Glutamatergic neuron (in vitro differentiated cells): Measurements from ENCODE around the gene MAML1. TPM values are rescaled to one million over a fixed set of nuclear protein-coding genes. Genes with fewer than 3 reads are reported as not detected.

Experiments used
- DNase-seq: peaks from one replicate; pipeline ENCODE4 v3.0.0; 2022
- H3K27ac Mint-ChIP-seq: one replicate; pipeline ENCODE4 v1.8.0; 2020; ENCODE audit warnings: mild to moderate bottlenecking, mixed read lengths, inconsistent platforms; ENCODE audit not compliant: unreplicated experiment
- H3K27me3 Mint-ChIP-seq: one replicate; pipeline ENCODE4 v1.8.0; 2020; ENCODE audit warnings: mild to moderate bottlenecking, moderate library complexity, mixed read lengths, inconsistent platforms; ENCODE audit not compliant: unreplicated experiment
- H3K36me3 Mint-ChIP-seq: one replicate; pipeline ENCODE4 v1.8.0; 2020; ENCODE audit warnings: mild to moderate bottlenecking, mixed read lengths, inconsistent platforms; ENCODE audit not compliant: unreplicated experiment
- H3K4me1 Mint-ChIP-seq: one replicate; pipeline ENCODE4 v1.8.0; 2020; ENCODE audit warnings: mild to moderate bottlenecking, low read depth, mixed read lengths, inconsistent platforms; ENCODE audit not compliant: unreplicated experiment
- H3K4me3 Mint-ChIP-seq: one replicate; pipeline ENCODE4 v1.8.0; 2020; ENCODE audit warnings: mild to moderate bottlenecking, mixed read lengths, inconsistent platforms; ENCODE audit not compliant: unreplicated experiment
- H3K9me3 Mint-ChIP-seq: one replicate; pipeline ENCODE4 v1.8.0; 2020; ENCODE audit warnings: mild to moderate bottlenecking, moderate library complexity, mixed read lengths, inconsistent platforms; ENCODE audit not compliant: unreplicated experiment
- total RNA-seq: library from RNA; stranded (reverse); fragmentation: NEBNext Ultra II Directional; extraction: Animal tissue kit (Norgen Biotek cat#: 25700); gene quantifications from one replicate; pipeline ENCODE4 v1.2.1, GENCODE V29; 2021; ENCODE audit not compliant: unreplicated experiment
- TF ChIP-seq, protein P1 (sequence below): fragments of 200-600 bp; sonication (generic); IDR thresholded peaks from one replicate; pipeline ENCODE4 v1.5.0; 2021; ENCODE audit not compliant: partially characterized antibody, unreplicated experiment

MAML1 gene
- total RNA-seq, 1 donor from 2014 or later, result 30.0 TPM

DNA sequence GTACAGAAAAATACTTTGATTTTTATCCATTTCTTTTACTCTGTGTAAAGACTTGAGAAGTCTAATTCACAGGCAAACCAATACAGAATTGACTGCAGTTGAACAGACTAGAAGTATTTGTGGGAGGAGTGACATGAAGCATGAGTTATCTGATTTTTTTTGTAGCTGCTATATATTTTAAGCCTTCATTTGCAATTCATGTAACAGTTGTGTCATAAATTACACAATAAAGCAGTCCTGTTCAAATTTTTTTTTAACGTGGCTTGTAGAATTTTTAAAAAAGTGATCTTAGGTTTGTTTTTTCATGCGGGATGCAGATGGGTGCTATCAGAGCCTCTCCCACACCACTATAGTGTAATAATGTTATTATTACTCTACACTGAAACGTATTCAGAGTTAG lies 2.9 kb upstream of the MAML1 start:
- TF ChIP-seq, protein P1, sequence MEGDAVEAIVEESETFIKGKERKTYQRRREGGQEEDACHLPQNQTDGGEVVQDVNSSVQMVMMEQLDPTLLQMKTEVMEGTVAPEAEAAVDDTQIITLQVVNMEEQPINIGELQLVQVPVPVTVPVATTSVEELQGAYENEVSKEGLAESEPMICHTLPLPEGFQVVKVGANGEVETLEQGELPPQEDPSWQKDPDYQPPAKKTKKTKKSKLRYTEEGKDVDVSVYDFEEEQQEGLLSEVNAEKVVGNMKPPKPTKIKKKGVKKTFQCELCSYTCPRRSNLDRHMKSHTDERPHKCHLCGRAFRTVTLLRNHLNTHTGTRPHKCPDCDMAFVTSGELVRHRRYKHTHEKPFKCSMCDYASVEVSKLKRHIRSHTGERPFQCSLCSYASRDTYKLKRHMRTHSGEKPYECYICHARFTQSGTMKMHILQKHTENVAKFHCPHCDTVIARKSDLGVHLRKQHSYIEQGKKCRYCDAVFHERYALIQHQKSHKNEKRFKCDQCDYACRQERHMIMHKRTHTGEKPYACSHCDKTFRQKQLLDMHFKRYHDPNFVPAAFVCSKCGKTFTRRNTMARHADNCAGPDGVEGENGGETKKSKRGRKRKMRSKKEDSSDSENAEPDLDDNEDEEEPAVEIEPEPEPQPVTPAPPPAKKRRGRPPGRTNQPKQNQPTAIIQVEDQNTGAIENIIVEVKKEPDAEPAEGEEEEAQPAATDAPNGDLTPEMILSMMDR, result no peak
- Mint-ChIP-seq H3K9me3 (peaks cover 3% of the 10 kb centered on the region), H3K27ac (no peak overlapping the region), H3K4me3 (no peak overlapping the region), H3K27me3 (peaks cover 3% of the 10 kb centered on the region), H3K36me3 (no peaks in the 10 kb centered on the region), H3K4me1 (peaks cover 5% of the 10 kb centered on the region)
- DNase-seq, result no peak

DNA sequence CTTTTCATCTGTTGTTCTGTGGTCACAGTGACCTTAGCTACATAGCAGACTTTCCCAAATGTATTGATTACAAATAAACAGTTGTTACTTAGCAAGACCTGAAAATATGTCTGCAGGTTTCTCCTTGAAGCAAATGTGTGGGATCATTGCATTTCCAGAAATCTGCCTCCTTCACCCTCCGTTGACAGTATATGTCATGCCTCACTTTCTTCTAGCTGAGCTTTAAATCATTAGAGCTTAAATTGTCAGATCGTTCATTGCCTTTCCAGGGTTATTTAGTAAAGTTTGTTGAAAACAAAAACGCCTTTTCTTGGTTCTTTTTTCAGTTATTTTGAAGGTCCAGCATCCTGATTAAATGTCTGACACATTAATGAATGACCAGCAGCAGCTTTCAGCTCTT lies 2.3 kb upstream of the MAML1 start:
- peaks cover 5% of the 10 kb centered on the region for H3K4me1 Mint-ChIP-seq
- DNase-seq, result no peak
- H3K27ac Mint-ChIP-seq, result no peak overlapping the region
- no peak overlapping the region for H3K4me3 Mint-ChIP-seq
- no peaks in the 10 kb centered on the region for H3K36me3 Mint-ChIP-seq
- TF ChIP-seq, protein P1, result no peak
- H3K27me3 Mint-ChIP-seq, result peaks cover 3% of the 10 kb centered on the region
- H3K9me3 Mint-ChIP-seq, result peaks cover 3% of the 10 kb centered on the region

GRCh38 chr5:179730852-179731251 lies 1.8 kb upstream of the MAML1 start:
- Mint-ChIP-seq H3K9me3 (peaks cover 3% of the 10 kb centered on the region), H3K36me3 (no peaks in the 10 kb centered on the region), H3K27ac (peak overlapping the region; percentile 18), H3K4me3 (no peak overlapping the region), H3K27me3 (peaks cover 3% of the 10 kb centered on the region), H3K4me1 (peaks cover 5% of the 10 kb centered on the region)
- TF ChIP-seq, protein P1, result no peak
- no peak for DNase-seq

DNA sequence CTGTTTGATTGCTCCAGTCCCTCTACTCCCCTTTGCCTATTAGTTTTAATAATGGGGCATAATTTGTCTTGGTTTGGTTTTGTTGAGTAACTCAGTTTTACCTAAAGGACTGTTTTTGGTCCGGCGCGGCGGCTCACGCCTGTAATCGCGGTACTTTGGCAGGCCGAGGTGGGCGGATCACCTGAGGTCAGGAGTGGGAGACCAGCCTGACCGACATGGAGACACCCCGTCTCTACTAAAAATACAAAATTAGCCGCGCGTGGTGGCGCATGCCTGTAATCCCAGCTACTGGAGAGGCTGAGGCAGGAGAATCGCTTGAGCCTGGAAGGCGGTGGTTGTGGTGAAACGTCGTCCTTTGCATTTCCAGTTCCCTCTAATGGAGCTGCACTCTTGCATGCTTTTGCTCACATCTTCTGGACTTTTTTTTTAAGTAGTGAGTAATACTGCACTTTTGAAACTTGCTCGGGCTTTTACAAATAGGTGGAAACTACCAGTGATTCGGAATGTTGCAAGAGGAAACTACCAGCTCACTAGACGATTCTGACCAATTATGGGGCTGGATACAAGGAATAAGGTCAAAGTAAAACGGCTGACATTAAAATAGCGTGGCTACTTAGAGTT lies 721 bp upstream of the MAML1 start:
- H3K9me3 Mint-ChIP-seq, result peaks cover 3% of the 10 kb centered on the region
- TF ChIP-seq, protein P1, result no peak
- H3K36me3 Mint-ChIP-seq, result no peaks in the 10 kb centered on the region
- H3K27me3 Mint-ChIP-seq, result peaks cover 3% of the 10 kb centered on the region
- peak overlapping the region; percentile 77 for H3K4me3 Mint-ChIP-seq
- H3K4me1 Mint-ChIP-seq, result peaks cover 5% of the 10 kb centered on the region
- peak overlapping the region; percentile 86 for H3K27ac Mint-ChIP-seq
- no peak for DNase-seq

DNA sequence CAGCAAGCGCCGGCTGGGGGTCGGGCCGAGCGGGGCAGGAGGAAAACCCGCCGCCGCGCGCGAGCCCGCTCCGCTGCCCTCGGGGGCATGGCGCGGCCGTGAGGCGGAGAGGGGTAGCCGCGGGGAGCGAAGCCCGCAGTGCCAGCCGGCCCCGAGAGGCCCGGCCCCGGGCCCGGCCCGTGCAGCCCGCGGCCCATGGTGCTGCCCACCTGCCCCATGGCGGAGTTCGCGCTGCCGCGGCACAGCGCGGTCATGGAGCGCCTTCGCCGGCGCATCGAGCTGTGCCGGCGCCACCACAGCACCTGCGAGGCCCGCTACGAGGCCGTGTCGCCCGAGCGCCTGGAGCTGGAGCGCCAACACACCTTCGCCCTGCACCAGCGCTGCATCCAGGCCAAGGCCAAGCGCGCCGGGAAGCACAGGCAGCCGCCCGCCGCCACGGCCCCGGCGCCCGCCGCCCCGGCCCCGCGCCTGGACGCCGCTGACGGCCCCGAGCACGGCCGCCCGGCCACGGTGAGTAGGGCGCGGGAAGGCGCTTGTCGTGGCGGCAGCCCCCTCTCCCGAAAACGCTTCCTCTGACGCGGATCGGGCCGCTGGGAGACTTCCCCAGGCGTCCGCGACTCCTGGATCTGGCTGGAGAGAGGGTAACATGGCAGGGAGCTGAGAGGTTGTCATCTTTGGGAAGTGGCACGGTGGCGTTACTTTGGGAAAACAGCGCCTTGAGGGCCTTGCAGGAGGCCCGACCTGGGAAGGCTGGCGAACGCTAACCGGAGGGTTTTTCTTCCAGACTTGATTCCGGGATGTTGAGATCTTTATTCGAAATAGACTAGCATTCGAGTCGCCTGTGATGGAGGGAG lies 523 bp downstream of the MAML1 start:
- H3K9me3 Mint-ChIP-seq, result peaks cover 3% of the 10 kb centered on the region
- peaks cover 3% of the 10 kb centered on the region for H3K27me3 Mint-ChIP-seq
- peak overlapping the region; percentile 94 for H3K27ac Mint-ChIP-seq
- DNase-seq, result peak; percentile 54
- H3K36me3 Mint-ChIP-seq, result no peaks in the 10 kb centered on the region
- H3K4me3 Mint-ChIP-seq, result peak overlapping the region; percentile 89
- H3K4me1 Mint-ChIP-seq, result peaks cover 5% of the 10 kb centered on the region
- TF ChIP-seq, protein P1, result no peak
